Embryonic facial prominence (tissue), 1 donor: ENCODE data around the gene SLC52A3.
"Not testable (repeated sequence)": the region's sequence is repeated elsewhere in the genome, so short reads cannot be mapped to it uniquely, and the experiment has no call there.

Source experiments
- DNase-seq: peaks from one replicate; pipeline ENCODE4 v3.0.0-alpha.2; 2016; ENCODE audit errors: extremely low spot score

SLC52A3 gene

GRCh38 chr20:728256-728944, 39.9 kb downstream of the SLC52A3 start:
- DNase-seq, result no peak

GRCh38 chr20:726160-726559, 42.1 kb downstream of the SLC52A3 start:
- no peak for DNase-seq

DNA sequence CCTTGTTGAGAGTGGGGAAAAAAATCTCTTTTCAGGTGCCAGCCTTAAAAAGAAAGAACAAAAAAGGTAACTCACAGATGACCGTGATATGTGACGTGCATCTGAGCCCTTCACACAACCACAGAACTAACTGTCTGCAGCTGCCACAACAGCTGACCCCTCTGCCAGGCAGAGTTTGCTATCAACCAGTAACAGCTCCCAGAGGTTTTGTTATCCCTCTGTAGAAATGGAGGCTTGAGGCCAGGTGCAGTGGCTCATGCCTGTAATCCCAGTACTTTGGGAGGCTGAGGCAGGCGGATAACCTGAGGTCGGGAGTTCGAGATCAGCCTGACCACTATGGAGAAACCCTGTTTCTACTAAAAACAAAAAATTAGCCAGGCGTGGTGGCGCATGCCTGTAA, 42.8 kb downstream of the SLC52A3 start:
- no peak for DNase-seq

DNA sequence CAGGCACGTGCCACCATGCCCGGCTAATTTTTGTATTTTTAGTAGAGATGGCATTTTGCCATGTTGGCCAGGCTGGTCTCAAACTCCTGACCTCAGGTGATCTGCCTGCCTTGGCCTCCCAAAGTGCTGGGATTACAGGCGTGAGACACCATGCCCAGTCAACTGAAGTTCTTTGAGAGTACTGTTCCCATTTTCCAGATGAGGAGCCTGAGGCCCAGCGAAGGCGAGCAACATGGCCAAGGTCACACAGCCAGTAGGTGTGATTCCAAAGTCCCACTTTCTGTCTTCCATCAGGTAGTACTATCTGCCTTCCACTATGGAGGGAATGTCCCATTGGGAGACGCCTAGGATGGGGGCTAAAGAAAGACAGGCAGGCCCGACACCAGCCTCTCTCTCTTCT, 43.5 kb downstream of the SLC52A3 start:
- not testable (repeated sequence) for DNase-seq

- DNase-seq, result no peak
These were observed 44.5 kb downstream of the SLC52A3 start for GRCh38 chr20:723756-724155.

- no peak for DNase-seq
These were observed 45.3 kb downstream of the SLC52A3 start for GRCh38 chr20:722822-723644.

DNA sequence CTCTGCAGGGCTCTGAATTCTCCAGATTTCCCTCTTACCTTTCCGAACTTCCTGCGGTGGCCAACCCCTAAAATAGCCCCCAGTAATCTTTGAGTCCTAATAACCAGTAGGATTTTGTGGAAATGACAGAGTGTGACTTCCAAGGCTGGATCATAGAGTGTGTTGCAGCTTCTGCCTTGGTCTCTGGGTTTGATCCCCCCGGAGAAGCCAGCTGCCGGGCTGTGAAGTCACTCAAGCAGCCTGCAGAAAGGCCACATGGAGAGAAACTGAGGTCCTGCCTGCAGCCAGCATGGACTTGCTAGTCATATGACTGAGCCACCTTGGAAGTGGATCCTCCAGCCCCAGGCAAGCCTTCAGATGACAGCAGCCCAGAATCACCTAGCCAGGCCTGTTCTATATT, 46.4 kb downstream of the SLC52A3 start:
- no peak for DNase-seq

- DNase-seq, result no peak
These were observed 48.5 kb downstream of the SLC52A3 start for GRCh38 chr20:719816-720215.

DNA sequence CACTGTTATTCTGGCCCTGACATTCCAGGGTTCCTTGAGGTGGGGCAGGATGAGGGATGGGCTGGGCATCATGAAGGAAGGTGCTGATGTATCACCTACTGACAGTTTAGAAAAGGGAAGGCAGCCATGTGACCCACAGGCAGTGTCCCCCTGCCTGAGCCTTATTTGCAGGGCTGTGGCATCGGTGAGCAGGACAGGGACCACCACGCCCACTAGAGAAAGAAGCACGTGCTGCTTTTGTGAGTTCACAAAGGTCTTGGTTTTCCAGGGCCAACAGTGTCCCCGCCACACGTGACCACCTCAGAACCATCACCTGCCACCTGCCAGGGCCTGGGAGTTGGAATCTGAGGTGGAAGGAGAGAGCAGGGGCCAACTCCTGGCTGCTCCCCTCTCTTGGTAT, 49.2 kb downstream of the SLC52A3 start:
- no peak for DNase-seq

DNA sequence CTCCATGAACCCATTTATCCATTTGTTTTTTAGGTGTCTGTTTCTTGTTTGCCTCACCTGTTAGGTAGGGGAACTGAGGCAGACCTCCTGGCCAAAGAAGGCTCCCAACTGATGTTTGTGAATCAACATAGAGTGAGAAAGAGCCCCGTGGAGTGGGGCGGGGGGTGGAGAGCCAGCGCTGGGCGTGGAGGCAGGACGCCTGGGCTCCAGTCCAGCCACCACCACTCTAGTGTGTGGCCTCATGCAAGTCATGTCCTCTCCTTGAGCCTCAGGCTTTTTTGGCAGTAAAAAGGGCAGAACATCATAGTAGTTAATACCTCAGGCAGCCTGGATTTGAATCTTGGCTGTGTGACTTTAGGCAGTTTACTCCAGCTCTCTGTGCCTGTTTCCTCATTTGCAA, 50.5 kb downstream of the SLC52A3 start:
- no peak for DNase-seq

DNA sequence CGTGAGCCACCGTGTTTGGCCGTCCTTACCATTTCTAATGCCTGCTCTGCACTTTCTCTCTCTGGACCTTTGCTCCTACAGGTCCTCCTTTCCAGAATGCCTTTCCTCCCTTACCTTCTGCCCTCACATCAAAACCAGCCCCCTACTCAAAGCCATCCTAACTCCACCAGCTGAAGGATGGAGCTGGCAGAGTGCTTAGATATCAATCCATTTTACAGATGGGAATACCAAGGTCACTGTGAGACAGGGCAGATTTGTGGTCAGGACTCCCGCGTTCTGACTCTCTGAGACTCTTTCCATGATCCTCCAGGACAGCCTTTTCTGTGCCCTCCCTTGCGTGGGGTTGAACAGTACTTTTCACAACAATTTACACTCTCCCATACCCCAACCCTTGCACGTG, 51.0 kb downstream of the SLC52A3 start:
- DNase-seq, result no peak

DNA sequence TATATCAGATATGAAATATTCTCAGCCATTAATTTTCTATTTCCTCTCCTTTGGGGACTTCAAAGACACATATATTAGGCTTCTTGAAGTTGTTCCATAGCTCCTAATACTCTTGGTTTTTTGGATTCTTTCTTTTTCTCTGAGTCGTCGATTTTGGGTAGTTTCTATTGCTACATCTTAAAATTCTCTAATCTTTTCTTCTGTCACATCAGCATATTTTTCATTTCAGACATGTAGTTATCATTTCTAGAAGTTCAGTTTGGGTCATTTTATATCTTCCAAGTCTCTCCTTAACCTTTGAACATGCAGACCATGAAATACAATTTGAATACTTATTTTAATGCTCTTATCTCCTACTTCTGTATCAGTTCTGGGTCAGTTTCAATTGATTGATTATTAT, 53.8 kb downstream of the SLC52A3 start:
- DNase-seq, result no peak

DNA sequence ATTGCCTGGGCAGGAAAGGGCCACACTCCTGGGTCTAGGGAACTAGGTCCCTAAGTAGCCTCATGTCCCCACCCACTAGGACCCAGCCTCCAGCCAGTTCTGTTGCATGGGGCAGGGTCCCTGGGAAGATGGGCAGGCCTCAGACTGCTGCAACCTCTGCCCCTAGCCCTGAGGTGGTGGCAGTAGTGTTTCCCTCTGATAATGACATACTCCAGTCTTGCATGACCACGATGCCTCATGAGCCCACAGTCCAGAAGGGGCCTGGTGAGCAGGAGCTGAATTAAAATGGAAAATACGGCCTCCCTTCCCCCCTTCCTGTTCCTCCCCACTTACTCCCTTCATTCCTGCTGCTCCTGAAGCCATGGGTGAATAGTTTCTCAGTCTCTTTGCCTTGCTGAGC, 56.7 kb downstream of the SLC52A3 start:
- DNase-seq, result no peak

GRCh38 chr20:710780-711450, 57.4 kb downstream of the SLC52A3 start:
- no peak for DNase-seq
